Left ventricle myocardium inferior (tissue), 1 donor: ENCODE measurements around the gene FRMD3. TPM values are rescaled to one million over a fixed set of nuclear protein-coding genes. Genes with fewer than 3 reads are reported as not detected.
A peak's percentile ranks its signal among the peaks of the same experiment; 100 is the strongest.

Experiments
- DNase-seq: peaks from one replicate; pipeline ENCODE4 v3.0.0-alpha.2; 2020
- H3K27ac ChIP-seq: fragments of 200-600 bp; replicated peaks from 2 replicates; pipeline ENCODE4 v1.8.0; 2021
- H3K27me3 ChIP-seq: fragments of 200-600 bp; 2 replicates; pipeline ENCODE4 v1.8.0; 2021; ENCODE audit warnings: low read depth
- H3K36me3 ChIP-seq: fragments of 200-600 bp; 2 replicates; pipeline ENCODE4 v1.8.0; 2021
- H3K4me1 ChIP-seq: fragments of 200-600 bp; 2 replicates; pipeline ENCODE4 v1.8.0; 2021
- H3K4me3 ChIP-seq: fragments of 200-600 bp; 2 replicates; pipeline ENCODE4 v1.8.0; 2021; ENCODE audit warnings: mild to moderate bottlenecking, moderate library complexity
- H3K9me3 ChIP-seq: fragments of 200-600 bp; replicated peaks from 2 replicates; pipeline ENCODE4 v1.8.0; 2021
- intact Hi-C: fragments of 100-400 bp; cut with micrococcal nuclease; formaldehyde crosslinking; loops from one replicate; pipeline ENCODE4 v1.11.0; 2022
- total RNA-seq: library from RNA; stranded (reverse); fragmentation: NEBNext Ultra II Directional; extraction: Animal tissue kit (Norgen Biotek cat#: 25700); gene quantifications from one replicate; pipeline ENCODE4 v1.2.1, GENCODE V29; 2021
- TF ChIP-seq, protein P1 (sequence below): fragments of 200-600 bp; IDR thresholded peaks from 2 replicates; pipeline ENCODE4 v1.8.0; 2021; ENCODE audit warnings: antibody characterized with exemption, mild to moderate bottlenecking, borderline replicate concordance
- donor health status: DM: no; HTN: yes; CAD: no; lungs with severe emphysema.

FRMD3 gene
- total RNA-seq, 1 donor from 2014 or later, result 131 TPM

DNA sequence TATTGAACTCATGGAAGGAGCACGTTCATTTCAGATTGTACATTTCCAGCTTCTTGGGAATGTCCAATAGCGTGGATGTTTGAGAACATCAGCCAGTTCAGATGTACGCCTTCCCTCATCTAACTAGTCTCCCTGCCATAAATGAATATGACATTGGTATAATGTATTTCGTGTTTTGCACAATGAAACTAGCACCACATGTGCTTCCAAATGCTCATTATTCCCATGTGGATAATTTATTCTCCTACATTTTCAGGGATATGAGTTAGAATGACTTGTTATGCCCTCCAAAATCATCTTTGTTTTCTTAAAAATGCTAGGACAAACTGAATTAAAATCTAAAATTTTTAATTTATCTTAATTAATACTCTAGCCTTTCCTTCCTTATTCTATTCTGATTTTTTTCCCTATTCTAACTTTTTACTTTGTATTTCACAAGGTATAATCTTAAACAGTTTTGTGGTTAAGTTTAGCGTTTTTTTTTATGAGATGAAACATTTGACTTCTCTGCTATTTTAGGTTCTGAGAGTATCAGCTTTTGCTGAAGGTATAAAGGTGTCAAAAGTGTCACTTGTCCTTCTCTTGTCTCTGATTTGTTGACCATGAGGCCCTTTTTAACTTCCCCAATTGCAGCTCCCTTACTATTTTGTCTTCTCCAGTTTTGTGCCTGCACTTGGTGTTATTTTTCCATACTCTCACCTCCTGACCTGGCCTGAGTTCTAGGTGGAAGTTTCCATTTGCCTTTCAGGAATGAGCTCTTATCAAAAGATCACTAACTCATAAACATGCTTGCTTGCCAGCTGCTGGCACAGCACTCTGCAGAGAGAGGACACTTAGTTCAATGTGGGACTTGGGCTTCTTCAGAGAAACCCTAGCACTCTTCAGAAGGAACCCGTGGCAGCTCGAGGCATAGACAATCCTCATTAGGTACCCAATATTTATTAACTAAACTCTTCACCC lies 106.8 kb downstream of the FRMD3 start:
- peaks cover 66% of the 10 kb centered on the region for H3K4me1 ChIP-seq
- no peaks in the 10 kb centered on the region for H3K9me3 ChIP-seq
- TF ChIP-seq, protein P1, sequence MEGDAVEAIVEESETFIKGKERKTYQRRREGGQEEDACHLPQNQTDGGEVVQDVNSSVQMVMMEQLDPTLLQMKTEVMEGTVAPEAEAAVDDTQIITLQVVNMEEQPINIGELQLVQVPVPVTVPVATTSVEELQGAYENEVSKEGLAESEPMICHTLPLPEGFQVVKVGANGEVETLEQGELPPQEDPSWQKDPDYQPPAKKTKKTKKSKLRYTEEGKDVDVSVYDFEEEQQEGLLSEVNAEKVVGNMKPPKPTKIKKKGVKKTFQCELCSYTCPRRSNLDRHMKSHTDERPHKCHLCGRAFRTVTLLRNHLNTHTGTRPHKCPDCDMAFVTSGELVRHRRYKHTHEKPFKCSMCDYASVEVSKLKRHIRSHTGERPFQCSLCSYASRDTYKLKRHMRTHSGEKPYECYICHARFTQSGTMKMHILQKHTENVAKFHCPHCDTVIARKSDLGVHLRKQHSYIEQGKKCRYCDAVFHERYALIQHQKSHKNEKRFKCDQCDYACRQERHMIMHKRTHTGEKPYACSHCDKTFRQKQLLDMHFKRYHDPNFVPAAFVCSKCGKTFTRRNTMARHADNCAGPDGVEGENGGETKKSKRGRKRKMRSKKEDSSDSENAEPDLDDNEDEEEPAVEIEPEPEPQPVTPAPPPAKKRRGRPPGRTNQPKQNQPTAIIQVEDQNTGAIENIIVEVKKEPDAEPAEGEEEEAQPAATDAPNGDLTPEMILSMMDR, result no peak
- intact Hi-C loops, result no loop called here
- H3K27ac ChIP-seq, result peak overlapping the region; percentile 77
- no peaks in the 10 kb centered on the region for H3K27me3 ChIP-seq
- peaks cover 5% of the 10 kb centered on the region for H3K36me3 ChIP-seq
- H3K4me3 ChIP-seq, result no peak overlapping the region
- DNase-seq, result peak; percentile 41

DNA sequence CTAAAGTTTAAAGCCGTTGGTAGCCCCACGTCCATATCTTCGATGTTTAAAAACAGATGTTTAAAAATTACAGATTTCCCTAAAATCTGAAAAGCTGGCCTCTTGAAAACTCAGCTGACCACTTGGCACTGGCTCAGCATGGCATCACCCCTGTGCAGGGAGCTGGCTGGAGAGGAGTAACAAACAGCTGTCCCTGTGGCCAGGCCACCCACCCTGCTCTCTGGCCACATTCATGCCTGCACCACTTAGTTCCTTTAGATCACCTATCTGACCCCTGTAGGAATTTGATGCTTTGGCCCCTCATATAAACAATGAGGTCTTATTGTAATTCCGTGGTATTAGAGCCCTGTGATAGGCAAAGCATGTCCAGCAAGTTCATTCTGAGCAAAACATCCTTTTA lies 107.5 kb downstream of the FRMD3 start:
- intact Hi-C loops, result no loop called here
- Histone ChIP-seq H3K36me3 (peaks cover 5% of the 10 kb centered on the region), H3K9me3 (no peaks in the 10 kb centered on the region), H3K4me1 (peaks cover 66% of the 10 kb centered on the region), H3K27me3 (no peaks in the 10 kb centered on the region), H3K4me3 (no peak overlapping the region), H3K27ac (peak overlapping the region; percentile 77)
- DNase-seq, result no peak
- TF ChIP-seq, protein P1, result no peak

DNA sequence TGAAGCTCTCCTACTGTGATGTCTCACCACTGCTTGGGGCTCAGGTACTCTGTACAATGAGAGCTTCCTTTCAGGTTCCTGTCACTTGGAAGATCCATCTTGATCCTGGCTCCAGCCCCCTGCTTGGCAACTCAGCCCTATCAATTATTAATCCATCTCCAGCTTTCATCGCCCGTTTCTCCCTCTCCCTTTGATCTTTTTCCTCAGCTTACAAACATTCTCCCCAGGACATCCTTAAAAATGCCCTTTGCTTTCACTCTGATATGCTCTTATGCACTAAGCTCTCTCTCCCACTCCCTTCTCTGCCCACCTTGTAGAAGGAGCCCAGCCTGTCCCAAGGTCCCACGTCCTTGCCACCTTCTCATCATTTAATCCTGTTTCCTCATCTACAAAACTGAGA lies 109.0 kb downstream of the FRMD3 start:
- H3K27ac ChIP-seq, result no peak overlapping the region
- intact Hi-C loops, result no loop called here
- H3K27me3 ChIP-seq, result no peaks in the 10 kb centered on the region
- no peak overlapping the region for H3K4me3 ChIP-seq
- no peak for DNase-seq
- TF ChIP-seq, protein P1, result no peak
- peaks cover 57% of the 10 kb centered on the region for H3K4me1 ChIP-seq
- H3K36me3 ChIP-seq, result peaks cover 5% of the 10 kb centered on the region
- H3K9me3 ChIP-seq, result no peaks in the 10 kb centered on the region

DNA sequence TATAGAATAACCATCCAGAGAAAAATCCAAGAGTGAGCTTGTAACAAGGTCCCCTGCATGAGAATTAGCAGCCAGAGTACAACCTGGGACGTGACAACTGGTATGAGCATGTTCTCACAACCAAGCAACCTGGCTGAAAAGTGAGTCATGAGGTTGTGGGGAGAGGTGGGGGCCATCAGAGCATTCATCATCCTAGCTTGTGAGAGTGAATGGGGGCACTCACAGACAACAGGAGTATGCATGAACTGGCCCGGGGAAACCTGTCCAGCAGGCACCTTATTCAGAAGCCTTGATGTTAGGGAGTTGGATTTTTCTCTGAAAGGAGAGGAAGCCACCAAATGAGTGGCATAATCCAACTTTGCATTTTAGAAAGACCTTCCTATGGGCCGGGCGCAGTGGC lies 113.0 kb downstream of the FRMD3 start:
- Histone ChIP-seq H3K4me3 (no peak overlapping the region), H3K27ac (no peak overlapping the region), H3K9me3 (no peaks in the 10 kb centered on the region), H3K27me3 (no peaks in the 10 kb centered on the region), H3K4me1 (peaks cover 40% of the 10 kb centered on the region), H3K36me3 (peaks cover 5% of the 10 kb centered on the region)
- no peak for DNase-seq
- intact Hi-C loops, result no loop called here
- TF ChIP-seq, protein P1, result no peak

DNA sequence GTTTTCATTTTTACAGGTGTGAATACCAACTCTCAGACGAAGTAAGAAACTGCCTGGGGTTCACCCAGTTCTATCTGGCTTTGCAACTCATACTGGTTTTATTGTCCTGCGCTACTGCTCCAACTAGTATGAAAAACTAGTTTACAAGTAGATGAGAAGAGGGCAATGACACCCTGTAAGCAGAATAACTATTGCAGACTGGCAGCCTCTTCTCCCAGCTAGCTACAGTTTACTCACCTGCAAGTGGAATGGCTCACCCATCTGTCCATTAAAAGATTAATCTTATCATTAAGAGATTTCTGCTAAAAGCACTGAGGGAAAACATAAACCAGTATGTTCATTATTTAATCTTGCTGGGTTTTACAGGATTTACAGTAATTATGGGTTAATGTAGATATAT lies 113.4 kb downstream of the FRMD3 start:
- Histone ChIP-seq H3K4me3 (no peak overlapping the region), H3K27ac (peak overlapping the region; percentile 14), H3K27me3 (no peaks in the 10 kb centered on the region), H3K4me1 (peaks cover 40% of the 10 kb centered on the region), H3K36me3 (peaks cover 5% of the 10 kb centered on the region), H3K9me3 (no peaks in the 10 kb centered on the region)
- intact Hi-C loops, result no loop called here
- TF ChIP-seq, protein P1, result no peak
- DNase-seq, result no peak
